Sciatic nerve (tissue), 2 donors: Measurements from ENCODE around the gene YIPF4. TPM values are rescaled to one million over a fixed set of nuclear protein-coding genes. Genes with fewer than 3 reads are reported as not detected.
"Not testable (repeated sequence)": the region's sequence is repeated elsewhere in the genome, so short reads cannot be mapped to it uniquely, and the experiment has no call there.

Experiments used
- ATAC-seq: fragments of 200-7000 bp; cut with Tn5 transposase; one replicate; pipeline ENCODE4 v1.9.1; 2020; ENCODE audit warnings: mild to moderate bottlenecking, moderate library complexity
- DNase-seq: peaks from one replicate; pipeline ENCODE4 v3.0.0-alpha.2; 2020; ENCODE audit warnings: low spot score
- intact Hi-C: fragments of 100-400 bp; cut with DNase I; formaldehyde crosslinking; loops from one replicate; pipeline ENCODE4 v1.14.2; 2022
- total RNA-seq: library from RNA; stranded (reverse); fragmentation: NEBNext Ultra II Directional; extraction: Animal tissue kit (Norgen Biotek cat#: 25700); gene quantifications from one replicate; pipeline ENCODE4 v1.2.1, GENCODE V29; 2021
- donor health status: DM: no; HTN: no; CAD: no.
- donor health status: DM: no; HTN: no; CAD: no.

YIPF4 gene
- 72.0 TPM for total RNA-seq

DNA sequence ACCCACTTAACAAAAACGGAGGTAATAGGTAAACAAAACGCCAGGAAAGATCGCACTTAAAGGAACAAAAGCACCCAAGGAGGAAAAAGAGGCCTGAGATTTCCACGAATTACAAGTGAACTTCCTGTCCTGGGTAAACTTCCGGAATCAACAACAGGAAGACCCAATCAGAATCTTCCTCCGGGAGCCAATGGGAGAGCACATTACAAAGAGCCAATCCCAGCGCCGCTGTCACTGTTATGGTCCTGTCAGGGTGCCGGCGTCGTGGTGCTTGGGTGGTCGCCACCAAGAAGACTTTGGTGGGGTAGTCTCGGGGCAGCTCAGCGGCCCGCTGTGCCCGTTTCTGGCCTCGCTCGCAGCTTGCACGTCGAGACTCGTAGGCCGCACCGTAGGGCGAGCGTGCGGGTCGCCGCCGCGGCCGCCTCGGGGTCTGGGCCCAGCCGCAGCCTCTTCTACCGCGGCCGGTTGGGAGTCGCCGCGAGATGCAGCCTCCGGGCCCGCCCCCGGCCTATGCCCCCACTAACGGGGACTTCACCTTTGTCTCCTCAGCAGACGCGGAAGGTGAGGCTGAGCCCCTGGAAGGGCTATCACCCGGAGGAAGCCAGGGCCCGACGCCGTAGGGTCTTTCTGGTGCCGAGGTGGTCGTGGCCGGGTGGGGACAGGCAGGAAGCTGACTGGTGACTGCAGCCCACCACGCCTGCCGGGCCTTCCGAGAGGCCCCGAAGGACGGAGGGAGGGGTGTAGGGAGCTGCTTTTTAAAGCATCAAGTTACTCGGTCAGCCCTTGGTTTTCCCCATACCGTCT lies at the start of gene YIPF4:
YIPF4 (plus strand) TSS at position 231 of the 804 bp plus-strand sequence; CDS start at position 483, 252 bp downstream.
- peak; percentile 90 for DNase-seq
- peak; percentile 100 for ATAC-seq
- intact Hi-C loops, result no loop called here

GRCh38 chr2:32228181-32228580 lies 49.5 kb upstream of the YIPF4 start:
- intact Hi-C loops, result no loop called here
- no peak for DNase-seq
- ATAC-seq, result no peak

GRCh38 chr2:32229635-32230034 lies 48.1 kb upstream of the YIPF4 start:
- intact Hi-C loops, result no loop called here
- ATAC-seq (no peak), DNase-seq (no peak)

- intact Hi-C loops, result no loop called here
- ATAC-seq, result no peak
These were observed 45.7 kb upstream of the YIPF4 start for GRCh38 chr2:32231959-32232358.

GRCh38 chr2:32235315-32235714 lies 42.4 kb upstream of the YIPF4 start:
- intact Hi-C loops, result no loop called here
- DNase-seq (no peak), ATAC-seq (no peak)

More at GRCh38 chr2:32231959-32232358, 45.7 kb upstream of the YIPF4 start:
- DNase-seq, result no peak

GRCh38 chr2:32237488-32237887 lies 40.2 kb upstream of the YIPF4 start:
- ATAC-seq, result no peak
- intact Hi-C loops, result no loop called here
- DNase-seq, result no peak

GRCh38 chr2:32237996-32238395 lies 39.7 kb upstream of the YIPF4 start:
- intact Hi-C loops, result no loop called here
- ATAC-seq (no peak), DNase-seq (no peak)

DNA sequence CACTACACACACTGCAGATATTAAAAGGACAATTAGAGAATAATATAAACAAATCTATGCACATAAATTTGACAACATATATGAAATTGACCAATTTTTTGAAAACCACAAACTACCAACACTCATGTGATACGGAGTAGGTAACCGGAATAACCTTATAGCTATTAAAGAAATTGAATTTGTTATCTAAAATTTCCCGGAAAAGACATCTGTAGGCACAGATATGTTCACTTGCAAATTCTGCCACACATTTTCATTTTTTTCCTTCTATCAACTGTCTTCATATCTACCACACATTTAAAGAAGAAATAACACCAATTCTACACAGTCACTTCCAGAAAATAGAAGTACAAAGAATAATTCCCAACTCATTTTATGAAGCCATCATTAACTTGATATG lies 35.4 kb upstream of the YIPF4 start:
- intact Hi-C loops, result no loop called here
- no peak for DNase-seq
- no peak for ATAC-seq

- intact Hi-C loops, result no loop called here
- ATAC-seq (no peak), DNase-seq (no peak)
These were observed 30.8 kb upstream of the YIPF4 start for GRCh38 chr2:32246911-32247310.

- intact Hi-C loops, result no loop called here
- DNase-seq, result no peak
- ATAC-seq, result no peak
These were observed 29.4 kb upstream of the YIPF4 start for GRCh38 chr2:32248299-32248698.

DNA sequence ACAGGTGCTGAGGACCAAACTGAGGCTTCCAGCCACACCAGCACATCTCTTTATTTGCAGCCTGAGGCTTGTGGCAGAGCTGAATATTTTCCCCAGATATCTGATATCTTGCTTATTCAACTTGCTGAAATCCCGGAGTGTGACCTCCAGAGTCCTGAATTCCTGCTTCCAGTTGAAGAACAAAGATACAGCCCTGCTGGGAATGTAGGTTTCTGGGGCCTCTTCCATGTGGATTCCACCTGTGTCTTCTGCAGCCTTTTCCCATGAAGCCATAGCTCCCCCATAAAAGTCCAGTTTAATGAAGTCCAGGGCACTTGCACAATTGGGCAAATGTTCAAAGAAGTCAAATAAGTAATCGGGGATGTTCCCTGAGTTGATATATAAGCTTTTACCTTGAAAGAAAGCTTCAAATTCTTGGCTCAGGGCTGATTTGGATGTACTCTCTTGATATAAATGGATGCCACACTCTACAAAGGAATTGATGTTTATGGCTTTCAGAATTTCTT lies 27.9 kb upstream of the YIPF4 start:
- DNase-seq, result no peak
- intact Hi-C loops, result no loop called here
- no peak for ATAC-seq

DNA sequence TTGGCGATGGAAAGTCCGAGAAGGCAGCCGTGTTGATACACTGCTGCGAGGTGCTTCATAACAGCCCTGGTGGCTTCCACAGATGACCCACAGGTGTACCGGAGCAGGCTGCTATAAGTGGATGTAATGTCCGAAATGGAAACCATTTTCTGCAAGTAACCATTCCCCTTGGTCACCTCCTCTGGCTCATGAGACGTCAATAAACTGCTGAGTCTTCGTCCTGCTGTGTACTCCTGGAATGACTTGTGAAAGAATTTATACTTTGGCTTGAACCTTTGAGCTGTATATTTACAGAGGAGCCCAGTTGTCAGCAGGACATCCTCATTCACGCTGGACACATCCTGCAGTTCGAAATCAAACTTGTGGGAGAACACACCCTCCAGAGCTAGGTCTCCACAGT lies 27.4 kb upstream of the YIPF4 start:
- ATAC-seq, result no peak
- intact Hi-C loops, result no loop called here
- DNase-seq, result no peak

- no peak for ATAC-seq
- no peak for DNase-seq
These were observed 19.5 kb upstream of the YIPF4 start for GRCh38 chr2:32258242-32258641.

GRCh38 chr2:32260376-32260775 lies 17.3 kb upstream of the YIPF4 start:
- no peak for DNase-seq
- intact Hi-C loops, result no loop called here
- no peak for ATAC-seq

More at GRCh38 chr2:32258242-32258641, 19.5 kb upstream of the YIPF4 start:
- intact Hi-C loops, result no loop called here

GRCh38 chr2:32262105-32262504 lies 15.6 kb upstream of the YIPF4 start:
- intact Hi-C loops, result no loop called here
- peak; percentile 48 for ATAC-seq
- no peak for DNase-seq

DNA sequence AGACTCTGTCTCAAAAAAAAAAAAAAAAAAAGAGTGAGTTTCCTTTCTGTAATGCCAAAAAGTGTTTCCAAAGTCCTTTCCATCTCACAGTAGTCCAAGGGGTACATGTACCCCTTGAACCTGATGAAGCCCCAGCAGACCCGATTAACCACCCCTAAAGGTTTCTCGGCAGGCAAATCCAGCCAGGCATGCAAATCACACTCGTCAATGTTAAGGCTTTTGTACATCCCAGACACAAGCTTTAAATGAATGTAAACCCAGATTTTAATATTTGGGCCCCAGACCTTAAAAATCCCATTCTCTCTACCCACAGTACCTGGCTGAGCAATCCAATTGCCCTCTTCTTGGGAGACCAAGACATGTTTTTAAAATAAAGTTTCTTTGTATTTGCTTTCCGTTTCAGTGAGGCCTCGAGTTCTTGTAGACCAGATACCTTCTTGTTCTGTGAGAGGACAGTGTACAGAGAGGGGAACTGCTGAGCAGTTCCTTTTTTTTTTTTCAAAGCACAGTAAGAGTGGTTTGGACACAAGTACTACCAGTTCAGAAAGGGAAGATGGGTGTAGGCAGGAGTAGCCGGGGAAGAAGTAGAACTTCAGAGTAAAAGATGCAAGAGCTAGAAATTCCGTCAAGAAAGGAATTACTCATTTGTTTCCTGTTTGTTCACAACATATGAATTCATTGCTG lies 13.1 kb upstream of the YIPF4 start, which contains the start of gene NLRC4:
NLRC4 (minus strand) TSS at position 465 of the 684 bp plus-strand sequence. CDS start 8,111 bp downstream, outside the sequence.
- intact Hi-C loops, result no loop called here
- ATAC-seq, result peak; percentile 84
- DNase-seq, result no peak

DNA sequence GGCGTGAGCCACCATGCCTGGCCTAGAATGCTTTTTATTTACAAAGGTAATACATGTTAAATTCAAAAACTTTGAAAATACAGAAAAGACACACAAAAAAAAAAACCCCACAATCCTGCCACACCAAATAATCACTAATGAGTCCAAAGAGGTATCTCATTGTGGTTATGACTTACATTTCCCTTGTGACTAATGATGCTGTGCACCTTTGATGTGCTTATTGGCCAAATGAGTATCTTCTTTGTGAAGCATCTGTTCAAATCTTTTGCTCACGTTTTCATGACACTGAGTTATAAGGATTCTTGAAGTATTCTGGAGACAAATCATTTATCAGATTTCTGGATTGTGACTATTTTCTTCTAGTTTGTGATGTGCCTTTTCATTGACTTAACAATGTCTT lies 6.6 kb upstream of the YIPF4 start:
- no peak for ATAC-seq
- intact Hi-C loops, result no loop called here
- no peak for DNase-seq

- ATAC-seq, result no peak
- intact Hi-C loops, result no loop called here
- DNase-seq, result no peak
These were observed 5.4 kb upstream of the YIPF4 start for GRCh38 chr2:32272279-32272678.

GRCh38 chr2:32274289-32274688 lies 3.4 kb upstream of the YIPF4 start:
- intact Hi-C loops, result no loop called here
- ATAC-seq (no peak), DNase-seq (no peak)

DNA sequence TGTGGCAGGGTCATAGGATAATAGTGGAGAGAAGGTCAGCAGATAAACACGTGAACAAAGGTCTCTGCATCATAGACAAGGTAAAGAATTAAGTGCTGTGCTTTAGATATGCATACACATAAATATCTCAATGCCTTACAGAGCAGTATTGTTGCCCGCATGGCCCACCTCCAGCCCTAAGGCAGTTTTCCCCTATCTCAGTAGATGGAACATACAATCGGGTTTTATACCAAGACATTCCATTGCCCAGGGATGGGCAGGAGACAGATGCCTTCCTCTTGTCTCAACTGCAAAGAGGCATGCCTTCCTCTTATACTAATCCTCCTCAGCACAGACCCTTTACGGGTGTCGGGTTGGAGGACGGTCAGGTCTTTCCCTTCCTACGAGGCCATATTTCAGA lies 1.9 kb upstream of the YIPF4 start:
- ATAC-seq, intact Hi-C loops, DNase-seq: not testable (repeated sequence)
